HCT116 (cell line): ENCODE data around the gene CLIC6. TPM values are rescaled to one million over a fixed set of nuclear protein-coding genes. Genes with fewer than 3 reads are reported as not detected.

Experiments used
- ATAC-seq: fragments of 200-7000 bp; cut with Tn5 transposase; 2 replicates; pipeline ENCODE4 v1.9.1; 2020; ENCODE audit warnings: mild to moderate bottlenecking, moderate library complexity
- BruUV-seq: library from RNA; stranded (reverse); fragments of 400-500 nt; replicated peaks from 2 replicates; lab custom pipeline; 2021; lab: Mats Ljungman, UMichigan
- CTCF ChIA-PET: fragments of 300-600 bp; sonication (Branson Sonifier 250); formaldehyde crosslinking; loops from one replicate; lab custom pipeline; 2021; ENCODE audit warnings: antibody characterized with exemption; lab: Charles Lee
- POLR2A ChIA-PET: fragments of 300-600, 350-600 bp; sonication (Branson Sonifier 250); formaldehyde crosslinking; loops from one replicate; lab custom pipeline; 2021; ENCODE audit warnings: antibody characterized with exemption; lab: Charles Lee
- RAD21 ChIA-PET, 2 experiments: fragments of 300-600 bp; sonication (Branson Sonifier 250); formaldehyde crosslinking; loops; one replicate each; lab custom pipeline; 2023; ENCODE audit warnings: low total read pairs in 2 of 2; ENCODE audit not compliant: uncharacterized antibody in 2 of 2, unreplicated experiment in 2 of 2, low non-redundant PET in 1 of 2; lab: Charles Lee
- DNase-seq: peaks from one replicate; pipeline ENCODE4 v3.0.0-alpha.2; 2010; ENCODE audit warnings: low read depth, low spot score
- H2AFZ ChIP-seq: fragments of 200-600 bp; shearing (Covaris generic), sonication (generic); 2 replicates; pipeline ENCODE4 v1.6.1; 2017; ENCODE audit warnings: low read depth, mixed run types, mixed read lengths, antibody characterized with exemption, low read length; ENCODE audit not compliant: poor library complexity, severe bottlenecking
- H3K27ac ChIP-seq: 2 replicates; pipeline ENCODE4 v1.5.1; 2012; ENCODE audit warnings: low read depth, low read length
- H3K27me3 ChIP-seq: fragments of 200-600 bp; sonication (generic); 2 replicates; pipeline ENCODE4 v1.6.1; 2016; ENCODE audit warnings: mixed run types, low read length, mixed read lengths; ENCODE audit not compliant: insufficient read depth
- H3K36me3 ChIP-seq, 2 experiments: fragments of 200-500 bp in 1 of 2; fragments of 200-600 bp in 1 of 2; sonication (Bioruptor generic) in 1 of 2; sonication (generic) in 1 of 2; 2 replicates each; pipeline versions ENCODE4 v1.5.1 to v1.6.1; 2014 to 2016; ENCODE audit warnings: low read length in 2 of 2, inconsistent platforms in 1 of 2, mixed read lengths in 1 of 2, mixed run types in 1 of 2; ENCODE audit not compliant: insufficient read depth in 2 of 2, control insufficient read depth in 1 of 2
- H3K4me1 ChIP-seq, 2 experiments: fragments of 200-600 bp in 1 of 2; sonication (generic) in 1 of 2; 2 replicates each; pipeline versions ENCODE4 v1.5.1 to v1.6.1; 2012 to 2017; ENCODE audit warnings: low read length in 2 of 2, inconsistent platforms in 1 of 2, mild to moderate bottlenecking in 1 of 2, mixed read lengths in 1 of 2, mixed run types in 1 of 2, moderate library complexity in 1 of 2; ENCODE audit not compliant: insufficient read depth in 2 of 2, control insufficient read depth in 1 of 2
- H3K4me2 ChIP-seq: fragments of 200-600 bp; sonication (generic); 2 replicates; pipeline ENCODE4 v1.6.1; 2017; ENCODE audit warnings: mixed run types, low read length, mixed read lengths
- H3K4me3 ChIP-seq, 2 experiments: fragments of 200-600 bp in 1 of 2; sonication (generic) in 1 of 2; replicated peaks in 1 of 2; 2 replicates each; pipeline ENCODE4 v1.5.1; 2011 to 2016; ENCODE audit warnings: low read length in 2 of 2, control low read depth in 1 of 2, low read depth in 1 of 2, mild to moderate bottlenecking in 1 of 2, mixed read lengths in 1 of 2, mixed run types in 1 of 2
- H3K79me2 ChIP-seq: fragments of 200-600 bp; sonication (generic); 2 replicates; pipeline ENCODE4 v1.6.1; 2017; ENCODE audit warnings: mild to moderate bottlenecking, mixed run types, low read length, moderate library complexity, mixed read lengths; ENCODE audit not compliant: insufficient read depth
- H3K9ac ChIP-seq: fragments of 200-600 bp; sonication (generic); 2 replicates; pipeline ENCODE4 v1.6.1; 2016; ENCODE audit warnings: low read length, mixed read lengths
- H3K9me2 ChIP-seq: fragments of 200-600 bp; sonication (generic), shearing (Covaris generic); 2 replicates; pipeline ENCODE4 v1.6.1; 2017; ENCODE audit warnings: mixed run types, mild to moderate bottlenecking, moderate library complexity; ENCODE audit not compliant: insufficient read depth
- H3K9me3 ChIP-seq, 2 experiments: fragments of 200-500 bp in 1 of 2; fragments of 200-600 bp in 1 of 2; sonication (Bioruptor generic) in 1 of 2; sonication (generic) in 1 of 2; 2 replicates each; pipeline ENCODE4 v1.6.1; 2014 to 2017; ENCODE audit warnings: low read length in 2 of 2, mixed read lengths in 2 of 2, inconsistent platforms in 1 of 2, low read depth in 1 of 2, mild to moderate bottlenecking in 1 of 2, mixed run types in 1 of 2, moderate library complexity in 1 of 2; ENCODE audit not compliant: control insufficient read depth in 1 of 2, insufficient read depth in 1 of 2
- H4K20me1 ChIP-seq: fragments of 200-600 bp; sonication (generic), shearing (Covaris generic); 2 replicates; pipeline ENCODE4 v1.6.1; 2017; ENCODE audit warnings: mixed run types, mild to moderate bottlenecking, moderate library complexity; ENCODE audit not compliant: insufficient read depth
- CEBPB ChIP-seq: IDR thresholded peaks from 2 replicates; pipeline ENCODE4 v1.6.1; 2012; ENCODE audit warnings: low read depth
- CTCF ChIP-seq, 3 experiments: fragments of 200-600 bp in 1 of 3; sonication (generic) in 1 of 3; IDR thresholded peaks in 2 of 3; conservative IDR thresholded peaks in 1 of 3; 2 replicates each; pipeline ENCODE4 v1.5.1; 2012 to 2017; ENCODE audit warnings: low read depth in 2 of 3, low read length in 2 of 3, antibody characterized with exemption in 1 of 3, borderline replicate concordance in 1 of 3, control low read depth in 1 of 3, mild to moderate bottlenecking in 1 of 3, mixed read lengths in 1 of 3, mixed run types in 1 of 3, moderate library complexity in 1 of 3; ENCODE audit not compliant: insufficient read depth in 1 of 3
- ELF1 ChIP-seq: IDR thresholded peaks from 2 replicates; pipeline ENCODE4 v1.6.1; 2012; ENCODE audit warnings: low read depth, borderline replicate concordance
- REST ChIP-seq: IDR thresholded peaks from 2 replicates; pipeline ENCODE4 v1.6.1; 2012; ENCODE audit warnings: low read depth
- SIN3A ChIP-seq: IDR thresholded peaks from 2 replicates; pipeline ENCODE4 v1.6.1; 2012; ENCODE audit warnings: low read depth
- SP1 ChIP-seq: IDR thresholded peaks from 2 replicates; pipeline ENCODE4 v1.6.1; 2012; ENCODE audit warnings: low read depth
- YY1 ChIP-seq: IDR thresholded peaks from 2 replicates; pipeline ENCODE4 v1.6.1; 2011; ENCODE audit warnings: low read length, low read depth, moderate library complexity, mild to moderate bottlenecking; ENCODE audit not compliant: insufficient replicate concordance; ENCODE audit errors: extremely low read depth
- intact Hi-C: fragments of 100-400 bp; cut with micrococcal nuclease; formaldehyde crosslinking; loops from 2 replicates; pipeline ENCODE4 v1.10.0; 2022
- total RNA-seq: library from RNA; stranded (reverse); gene quantifications from one replicate; pipeline ENCODE4 v1.2.1, GENCODE V29; 2021; ENCODE audit not compliant: unreplicated experiment

The CLIC6 gene
- total RNA-seq, 1 experiment from 2014 or later, result 0.05 TPM

- TF ChIP-seq CTCF (IDR thresholded peaks at IDR 0.05 in 2 of 3, conservative IDR thresholded peaks at IDR 0.05 in 1 of 3; ENCODE audit: borderline replicate concordance in 1 of 3, insufficient read depth in 1 of 3, low read depth in 2 of 3, low read length in 2 of 3) (peak; percentile 19 to 58 (median 52); a peak in 5 of 6 replicates), ELF1 (no peak)
Measured at GRCh38 chr21:34688145-34688544, 19.4 kb downstream of the CLIC6 start (continued).

GRCh38 chr21:34688715-34689114, 19.9 kb downstream of the CLIC6 start:
- H3K9me3 ChIP-seq, result no peaks in the 10 kb centered on the region
- H3K4me2 ChIP-seq, result peak overlapping the region; percentile 47
- ATAC-seq (no peak), DNase-seq (no peak)
- H3K27me3 ChIP-seq, result peaks cover 3% of the 10 kb centered on the region; the same call in 1 of the 2 replicates
- no peak overlapping the region for H3K27ac ChIP-seq
- CTCF ChIA-PET, result interaction anchor here (1.2 to 1.9 kb wide), 2 partner anchors 1151 to 1244 kb away, joined by 3 to 6 read pairs; no protein-coding TSS in a partner anchor
- RAD21 ChIA-PET, result no interaction called here
- H3K9me2 ChIP-seq, result no peaks in the 10 kb centered on the region
- H3K9ac ChIP-seq, result no peak overlapping the region
- H3K36me3 ChIP-seq, result no peaks in the 10 kb centered on the region
- intact Hi-C loops, result loop anchor here (1.0 kb wide), 1 partner anchor 1252 kb away; no protein-coding TSS in a partner anchor
- peaks cover 10 to 15% of the 10 kb centered on the region in 2 experiments for H3K4me1 ChIP-seq
- no peak overlapping the region for H2AFZ ChIP-seq
- no peak overlapping the region for H3K4me3 ChIP-seq
- H4K20me1 ChIP-seq, result no peaks in the 10 kb centered on the region
- H3K79me2 ChIP-seq, result no peaks in the 10 kb centered on the region
- POLR2A ChIA-PET, result no interaction called here
- BruUV-seq, result no TSS peak
- TF ChIP-seq CTCF (IDR thresholded peaks at IDR 0.05 in 2 of 3, conservative IDR thresholded peaks at IDR 0.05 in 1 of 3; ENCODE audit: borderline replicate concordance in 1 of 3, insufficient read depth in 1 of 3, low read depth in 2 of 3, low read length in 2 of 3), result no peak
- no peak for TF ChIP-seq SP1
- no peak for TF ChIP-seq SIN3A
- TF ChIP-seq REST, result no peak
- no peak for TF ChIP-seq CEBPB
- TF ChIP-seq ELF1, result no peak
- no peak for TF ChIP-seq YY1
- TF ChIP-seq, all 23 proteins: peak for 0
